22Rv1 (cell line): ENCODE results near the gene GLP2R.
"Not testable (repeated sequence)": the region's sequence is repeated elsewhere in the genome, so short reads cannot be mapped to it uniquely, and the experiment has no call there.

Experiments
- H3K27ac ChIP-seq: fragments of 450-650 bp; 2 replicates; pipeline ENCODE4 v1.5.1; 2017
- ZFX ChIP-seq: fragments of 450-650 bp; IDR thresholded peaks from 2 replicates; pipeline ENCODE4 v1.6.1; 2017; ENCODE audit warnings: antibody characterized with exemption, borderline replicate concordance
- TF ChIP-seq, protein P1 (sequence below): fragments of 450-650 bp; IDR thresholded peaks from 2 replicates; pipeline ENCODE4 v1.5.1; 2017; ENCODE audit warnings: mild to moderate bottlenecking

GLP2R gene

GRCh38 chr17:9918352-9918751 lies 92.6 kb downstream of the GLP2R start:
- no peak overlapping the region for H3K27ac ChIP-seq
- no peak for TF ChIP-seq ZFX
- TF ChIP-seq, protein P1, sequence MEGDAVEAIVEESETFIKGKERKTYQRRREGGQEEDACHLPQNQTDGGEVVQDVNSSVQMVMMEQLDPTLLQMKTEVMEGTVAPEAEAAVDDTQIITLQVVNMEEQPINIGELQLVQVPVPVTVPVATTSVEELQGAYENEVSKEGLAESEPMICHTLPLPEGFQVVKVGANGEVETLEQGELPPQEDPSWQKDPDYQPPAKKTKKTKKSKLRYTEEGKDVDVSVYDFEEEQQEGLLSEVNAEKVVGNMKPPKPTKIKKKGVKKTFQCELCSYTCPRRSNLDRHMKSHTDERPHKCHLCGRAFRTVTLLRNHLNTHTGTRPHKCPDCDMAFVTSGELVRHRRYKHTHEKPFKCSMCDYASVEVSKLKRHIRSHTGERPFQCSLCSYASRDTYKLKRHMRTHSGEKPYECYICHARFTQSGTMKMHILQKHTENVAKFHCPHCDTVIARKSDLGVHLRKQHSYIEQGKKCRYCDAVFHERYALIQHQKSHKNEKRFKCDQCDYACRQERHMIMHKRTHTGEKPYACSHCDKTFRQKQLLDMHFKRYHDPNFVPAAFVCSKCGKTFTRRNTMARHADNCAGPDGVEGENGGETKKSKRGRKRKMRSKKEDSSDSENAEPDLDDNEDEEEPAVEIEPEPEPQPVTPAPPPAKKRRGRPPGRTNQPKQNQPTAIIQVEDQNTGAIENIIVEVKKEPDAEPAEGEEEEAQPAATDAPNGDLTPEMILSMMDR: no peak

DNA sequence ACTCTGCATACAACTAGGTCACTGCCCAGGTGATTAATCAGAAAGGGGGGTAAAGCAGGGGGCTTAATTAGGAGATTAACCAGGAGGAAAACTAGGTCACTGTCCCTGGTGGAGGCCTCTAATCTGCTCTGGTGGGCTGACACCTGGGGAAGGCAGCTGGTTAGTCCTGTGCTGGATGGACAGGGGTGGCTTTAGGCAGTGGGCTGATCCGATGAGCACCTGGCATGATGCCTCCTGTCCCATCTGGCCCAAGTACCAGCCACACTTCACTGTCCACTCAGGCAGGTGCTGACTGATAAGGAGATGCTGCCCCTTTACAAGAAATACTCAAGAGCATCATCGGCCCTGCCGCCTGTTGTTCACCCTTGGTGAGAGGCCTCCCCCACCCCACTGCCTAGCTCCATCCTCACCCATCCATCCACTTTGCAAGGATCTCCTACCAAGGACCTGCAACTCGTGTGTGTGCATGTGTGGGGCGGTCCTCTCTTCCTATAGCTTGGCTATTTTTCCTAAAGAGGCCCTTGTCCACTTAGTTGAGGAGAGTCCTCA lies 93.2 kb downstream of the GLP2R start:
- no peak for TF ChIP-seq ZFX
- TF ChIP-seq, protein P1: no peak
- H3K27ac ChIP-seq: no peak overlapping the region

- H3K27ac ChIP-seq: not testable (repeated sequence)
Measured at GRCh38 chr17:9921216-9921615, 95.5 kb downstream of the GLP2R start.

DNA sequence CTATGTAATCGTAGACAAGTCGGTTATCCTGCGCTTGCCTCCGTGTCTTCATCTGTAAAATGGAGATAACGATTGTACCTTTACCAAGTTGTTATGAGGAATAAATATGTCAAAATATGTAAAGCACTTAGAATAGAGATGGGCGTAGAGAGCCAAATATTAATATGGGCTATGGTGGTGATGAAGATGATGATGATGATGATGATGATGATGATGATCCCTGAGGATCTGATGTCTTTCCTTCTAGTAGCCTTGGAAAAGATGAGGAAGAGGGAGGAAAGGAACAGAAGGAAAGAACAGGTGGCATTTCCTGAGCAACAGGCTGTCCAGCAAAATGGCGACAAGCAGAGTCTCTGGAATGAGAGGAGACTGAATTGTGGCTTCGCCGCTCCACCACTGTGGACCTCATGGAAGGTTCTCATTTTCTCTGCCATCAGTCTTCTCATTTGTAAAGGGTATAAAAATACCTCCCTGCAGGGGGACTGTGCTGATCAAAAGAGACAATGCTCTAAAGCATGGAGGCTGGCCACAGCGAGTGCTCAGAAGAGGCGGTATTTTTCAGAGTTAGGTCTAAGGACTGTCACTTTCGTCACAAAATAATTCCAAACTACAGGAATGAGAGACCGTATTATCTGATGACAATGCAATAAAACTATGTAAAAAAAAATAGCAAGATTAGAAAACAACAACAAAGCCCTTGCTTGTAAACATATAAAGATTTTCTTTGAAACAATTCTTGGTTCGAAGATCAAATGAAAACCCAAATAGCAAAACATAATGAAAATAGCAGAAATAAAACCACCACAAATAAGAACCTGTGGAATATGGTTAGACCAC lies 96.5 kb downstream of the GLP2R start:
- no peak for TF ChIP-seq ZFX
- TF ChIP-seq, protein P1: no peak
- no peak overlapping the region for H3K27ac ChIP-seq

GRCh38 chr17:9924735-9925191 lies 99.0 kb downstream of the GLP2R start:
- H3K27ac ChIP-seq: no peak overlapping the region
- TF ChIP-seq, protein P1: peak; percentile 79
- TF ChIP-seq ZFX: no peak

DNA sequence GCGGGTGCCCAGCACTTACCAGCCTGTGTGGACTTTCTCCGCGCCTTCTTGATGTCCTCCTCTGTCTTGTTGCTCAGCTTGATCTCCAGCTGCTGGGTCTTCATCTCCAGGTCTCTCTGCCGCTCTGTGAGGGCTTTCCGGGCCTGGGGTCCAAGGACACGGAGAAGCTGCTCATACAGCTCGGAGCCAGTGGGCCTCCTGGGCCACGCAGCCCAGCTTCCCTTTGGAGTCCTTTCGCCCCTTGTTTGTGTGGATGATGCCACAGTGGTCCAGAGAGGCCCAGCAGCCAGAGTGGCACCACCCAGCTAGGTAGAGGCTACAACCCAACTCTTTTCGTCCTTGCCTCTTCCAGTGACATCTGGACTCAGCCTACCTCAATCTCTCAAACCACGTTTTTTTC lies 99.7 kb downstream of the GLP2R start:
- no peak overlapping the region for H3K27ac ChIP-seq
- no peak for TF ChIP-seq ZFX
- TF ChIP-seq, protein P1: no peak

GRCh38 chr17:9926150-9926804 lies 100.6 kb downstream of the GLP2R start:
- TF ChIP-seq, protein P1: no peak
- TF ChIP-seq ZFX: no peak
- no peak overlapping the region for H3K27ac ChIP-seq
